PC-3 (cell line): ENCODE measurements around the gene FAM83F.

Source experiments
- CTCF ChIP-seq: fragments of 300-600 bp; sonication (generic); conservative IDR thresholded peaks from 2 replicates; pipeline ENCODE4 v1.5.1; 2017; ENCODE audit warnings: antibody characterized with exemption, low read depth, mild to moderate bottlenecking, low read length
- EZH2 ChIP-seq: fragments of 300-600 bp; sonication (generic); IDR thresholded peaks from one replicate; pipeline ENCODE4 v1.6.1; 2017; ENCODE audit warnings: antibody characterized with exemption, mild to moderate bottlenecking, low read length; ENCODE audit not compliant: unreplicated experiment
- EZH2phosphoT487 ChIP-seq: fragments of 300-600 bp; sonication (generic); IDR thresholded peaks from 2 replicates; pipeline ENCODE4 v1.6.1; 2018; ENCODE audit warnings: mild to moderate bottlenecking, antibody characterized with exemption, low read length, borderline replicate concordance

GRCh38 chr22:40029189-40029890 is 34.6 kb downstream of the FAM83F start:
- TF ChIP-seq CTCF (no peak), EZH2 (no peak), EZH2phosphoT487 (no peak)
